ENCODE results near the gene ZNF236. TPM values are rescaled to one million over a fixed set of nuclear protein-coding genes. Genes with fewer than 3 reads are reported as not detected.

ZNF236 gene
- total and polyA plus RNA-seq, 8 donors: 2.6 to 13.3 (median 6.7) TPM

DNA sequence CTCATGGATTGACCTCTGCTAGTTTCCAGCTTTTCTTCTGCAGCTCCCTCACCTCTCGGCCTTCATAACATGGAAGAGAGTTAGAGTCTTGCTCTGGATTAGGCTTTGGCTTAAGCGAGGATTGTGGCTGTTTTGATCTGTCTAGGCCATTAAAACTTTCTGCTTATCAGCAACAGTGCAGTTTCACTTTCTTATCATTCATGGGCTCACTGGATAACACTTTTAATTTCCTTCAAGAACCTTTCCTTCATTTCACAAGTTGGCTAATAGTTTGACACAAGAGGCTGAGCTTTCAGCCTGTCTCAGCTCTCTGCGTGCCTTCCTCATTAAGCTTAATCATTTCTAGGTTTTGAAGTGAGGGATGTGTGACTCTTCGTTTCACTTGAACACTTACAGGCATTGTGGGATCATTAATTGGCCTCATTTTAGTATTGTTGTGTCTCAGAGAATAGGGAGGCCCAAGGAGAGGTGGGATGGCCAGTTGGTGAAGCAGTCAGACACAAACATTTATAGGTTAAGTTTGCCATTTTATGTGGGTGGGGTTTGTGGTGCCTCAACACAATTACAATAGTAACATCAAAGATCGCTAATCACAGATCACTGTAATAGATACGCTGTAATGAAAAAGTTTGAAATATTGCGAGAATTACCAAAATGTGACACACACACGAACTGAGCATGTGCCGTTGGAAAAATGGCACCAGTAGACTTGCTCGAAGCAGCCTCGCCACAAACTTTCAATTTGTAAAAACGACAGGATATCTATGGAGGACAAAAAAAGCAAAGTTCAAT lies 129.3 kb downstream of the ZNF236 start:
- FAIRE-seq (no peak), DNase-seq (no peak), ATAC-seq (no peak)
- Histone ChIP-seq H3K9me3 (no peaks in the 10 kb centered on the region), H3K27ac (no peak overlapping the region), H3K4me3 (no peak overlapping the region), H3K36me3 (peaks cover 0 to 9% (median 0%) of the 10 kb centered on the region in 3 donors), H3K4me1 (peaks cover 8 to 18% (median 16%) of the 10 kb centered on the region in 3 donors), H3K27me3 (no peaks in the 10 kb centered on the region)
- WGBS, 2 donors: 88 to 91% methylated on average over 12 of the region's 12 CpGs
- intact Hi-C loops (cut with DNase I): no loop called here
- TF ChIP-seq, protein P1, sequence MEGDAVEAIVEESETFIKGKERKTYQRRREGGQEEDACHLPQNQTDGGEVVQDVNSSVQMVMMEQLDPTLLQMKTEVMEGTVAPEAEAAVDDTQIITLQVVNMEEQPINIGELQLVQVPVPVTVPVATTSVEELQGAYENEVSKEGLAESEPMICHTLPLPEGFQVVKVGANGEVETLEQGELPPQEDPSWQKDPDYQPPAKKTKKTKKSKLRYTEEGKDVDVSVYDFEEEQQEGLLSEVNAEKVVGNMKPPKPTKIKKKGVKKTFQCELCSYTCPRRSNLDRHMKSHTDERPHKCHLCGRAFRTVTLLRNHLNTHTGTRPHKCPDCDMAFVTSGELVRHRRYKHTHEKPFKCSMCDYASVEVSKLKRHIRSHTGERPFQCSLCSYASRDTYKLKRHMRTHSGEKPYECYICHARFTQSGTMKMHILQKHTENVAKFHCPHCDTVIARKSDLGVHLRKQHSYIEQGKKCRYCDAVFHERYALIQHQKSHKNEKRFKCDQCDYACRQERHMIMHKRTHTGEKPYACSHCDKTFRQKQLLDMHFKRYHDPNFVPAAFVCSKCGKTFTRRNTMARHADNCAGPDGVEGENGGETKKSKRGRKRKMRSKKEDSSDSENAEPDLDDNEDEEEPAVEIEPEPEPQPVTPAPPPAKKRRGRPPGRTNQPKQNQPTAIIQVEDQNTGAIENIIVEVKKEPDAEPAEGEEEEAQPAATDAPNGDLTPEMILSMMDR (IDR thresholded peaks at IDR 0.05): no peak

DNA sequence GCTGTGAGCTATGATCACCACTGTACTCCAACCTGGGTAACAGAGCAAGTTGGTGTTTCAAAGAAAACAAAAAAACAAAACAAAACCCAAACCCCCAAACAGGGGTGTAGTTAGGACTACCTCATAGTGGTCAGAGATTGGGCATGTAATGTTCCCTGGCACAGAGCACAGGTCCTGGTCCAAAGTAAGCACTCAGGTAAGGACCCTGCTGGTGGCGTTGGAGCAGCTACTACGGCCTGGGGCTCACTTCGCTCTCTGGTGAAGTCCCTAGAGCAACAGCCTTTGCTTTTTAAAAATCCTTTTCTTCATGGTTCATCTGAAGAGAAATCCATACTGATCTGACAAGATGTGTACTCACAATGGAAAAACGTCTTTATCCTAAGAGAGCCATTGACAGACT lies 130.4 kb downstream of the ZNF236 start:
- no peak for DNase-seq
- TF ChIP-seq, protein P1 (IDR thresholded peaks at IDR 0.05): no peak
- H3K27ac ChIP-seq: peak overlapping the region in 2 of 4 donors; percentile 58 to 66

DNA sequence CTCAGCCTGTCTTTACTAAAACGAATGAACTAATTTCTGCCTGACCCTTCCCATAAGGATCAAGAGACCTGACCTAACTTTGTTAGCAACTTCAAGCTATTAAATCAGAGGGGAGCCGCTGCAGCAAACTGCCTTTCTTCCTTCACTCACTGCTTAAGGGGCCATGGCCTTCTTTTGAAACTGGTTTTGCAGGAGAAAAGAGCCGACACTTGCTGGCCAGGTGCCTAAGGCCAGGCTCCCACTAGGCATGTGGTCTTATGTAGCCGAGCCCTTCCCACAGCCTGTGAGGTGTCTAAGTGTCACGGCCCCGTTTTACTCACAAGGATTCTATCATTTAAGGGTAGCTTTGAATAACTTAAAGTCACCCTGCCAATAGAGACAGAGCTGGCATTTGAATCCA lies 130.8 kb downstream of the ZNF236 start:
- intact Hi-C loops (cut with DNase I): no loop called here
- Histone ChIP-seq H3K9me3 (no peaks in the 10 kb centered on the region), H3K36me3 (peaks cover 0 to 9% (median 0%) of the 10 kb centered on the region in 3 donors), H3K4me3 (peak overlapping the region in 1 of 4 donors; percentile 9), H3K4me1 (peaks cover 8 to 18% (median 16%) of the 10 kb centered on the region in 3 donors), H3K27ac (peak overlapping the region in 3 of 4 donors; percentile 24 to 66 (median 58)), H3K27me3 (no peaks in the 10 kb centered on the region)
- FAIRE-seq: no peak
- TF ChIP-seq, protein P1 (IDR thresholded peaks at IDR 0.05): no peak
- 13 to 14% methylated on average over 6 of the region's 6 CpGs for WGBS, 2 donors
- peak in 4 of 6 donors; percentile 38 to 56 (median 50) for DNase-seq
- peak; percentile 71 to 80 (median 74) for ATAC-seq

More for the DNA sequence above, 130.4 kb downstream of the ZNF236 start:
- peak in 2 of 4 donors; percentile 6 to 29 for ATAC-seq
- H3K4me3 ChIP-seq: no peak overlapping the region
- intact Hi-C loops (cut with DNase I): no loop called here
- FAIRE-seq: no peak
- WGBS, 2 donors: 61 to 65% methylated on average over 4 of the region's 4 CpGs
- H3K9me3 ChIP-seq: no peaks in the 10 kb centered on the region
- peaks cover 8 to 18% (median 16%) of the 10 kb centered on the region in 3 donors for H3K4me1 ChIP-seq
- no peaks in the 10 kb centered on the region for H3K27me3 ChIP-seq
- peaks cover 0 to 11% (median 0%) of the 10 kb centered on the region in 3 donors for H3K36me3 ChIP-seq

DNA sequence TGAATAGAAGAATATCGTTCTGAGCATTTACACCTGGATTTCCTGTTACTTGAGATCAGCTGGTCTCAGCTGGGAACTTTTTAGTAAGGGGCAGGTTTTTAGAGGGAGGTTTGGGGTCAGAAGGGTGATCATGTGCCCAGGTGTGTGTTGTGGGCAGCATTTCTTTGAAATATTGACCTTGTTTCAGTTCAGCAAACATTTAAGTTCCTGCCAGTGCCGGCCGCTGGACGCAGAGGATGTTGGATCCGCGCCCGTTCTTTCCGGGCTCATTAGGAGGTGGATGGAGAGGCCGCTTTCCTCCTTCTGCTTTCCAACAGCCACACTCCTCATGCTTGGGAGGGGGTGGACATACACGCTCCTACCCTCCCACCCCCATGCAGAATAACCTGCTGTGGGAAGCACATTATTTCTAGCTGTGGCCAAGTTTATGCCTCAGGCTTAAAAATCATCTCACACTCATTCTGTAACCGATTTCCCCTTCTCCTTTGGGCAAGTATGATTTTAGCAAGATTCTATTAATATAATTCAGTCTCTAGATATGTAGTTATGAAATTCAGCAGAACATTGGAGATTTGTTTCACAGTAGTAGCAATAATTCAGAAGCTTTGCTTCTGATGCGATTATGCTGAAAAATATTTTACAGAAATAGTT lies 131.4 kb downstream of the ZNF236 start:
- Histone ChIP-seq H3K9me3 (no peaks in the 10 kb centered on the region), H3K27me3 (no peaks in the 10 kb centered on the region), H3K36me3 (peaks cover 0 to 5% (median 0%) of the 10 kb centered on the region in 3 donors), H3K4me3 (peak overlapping the region in 1 of 4 donors; percentile 9), H3K4me1 (peaks cover 8 to 18% (median 16%) of the 10 kb centered on the region in 3 donors), H3K27ac (peak overlapping the region in 3 of 4 donors; percentile 24 to 66 (median 58))
- FAIRE-seq (no peak), ATAC-seq (peak; percentile 86 to 91 (median 89)), DNase-seq (peak; percentile 75 to 93 (median 84))
- TF ChIP-seq, protein P1 (IDR thresholded peaks at IDR 0.05): no peak
- WGBS, 2 donors: 18 to 20% methylated on average over 12 of the region's 12 CpGs
- intact Hi-C loops (cut with DNase I): no loop called here
